M059J (cell line): Measurements from ENCODE around the gene ZNF639. TPM values are rescaled to one million over a fixed set of nuclear protein-coding genes. Genes with fewer than 3 reads are reported as not detected.
"Not testable (repeated sequence)": the region's sequence is repeated elsewhere in the genome, so short reads cannot be mapped to it uniquely, and the experiment has no call there.

Source experiments
- DNase-seq: peaks from one replicate; pipeline ENCODE4 v3.0.0-alpha.2; 2012; ENCODE audit warnings: low read depth
- total RNA-seq: library from RNA; depleted of rRNA; stranded (reverse); fragments of >200 nt; shearing (Covaris generic); gene quantifications from 2 replicates; pipeline ENCODE4 v1.2.3, GENCODE V29; 2014; rRNA removed

ZNF639 gene
- 71.5 and 87.3 TPM in 2 replicates for total RNA-seq

GRCh38 chr3:179322286-179323196 lies at the start of gene ZNF639:
TSS of gene ZNF639 (plus strand) at chr3:179323031. CDS start at chr3:179328294, 5,263 bp downstream.
- peak; percentile 83 for DNase-seq

- not testable (repeated sequence) for DNase-seq
Observed at GRCh38 chr3:179274434-179274833, 48.4 kb upstream of the ZNF639 start.

GRCh38 chr3:179276001-179276400 lies 46.8 kb upstream of the ZNF639 start:
- no peak for DNase-seq

GRCh38 chr3:179276743-179277142 lies 46.1 kb upstream of the ZNF639 start:
- no peak for DNase-seq

- DNase-seq: no peak
Observed at GRCh38 chr3:179278151-179278550, 44.7 kb upstream of the ZNF639 start.

- no peak for DNase-seq
Observed at GRCh38 chr3:179278932-179279693, 43.7 kb upstream of the ZNF639 start.

GRCh38 chr3:179279837-179280236 lies 43.0 kb upstream of the ZNF639 start:
- DNase-seq: no peak

GRCh38 chr3:179281825-179282224 lies 41.0 kb upstream of the ZNF639 start:
- DNase-seq: no peak

- no peak for DNase-seq
Observed at GRCh38 chr3:179286331-179286730, 36.5 kb upstream of the ZNF639 start.

GRCh38 chr3:179288845-179289244 lies 34.0 kb upstream of the ZNF639 start:
- DNase-seq: peak; percentile 22

- DNase-seq: no peak
Observed at GRCh38 chr3:179289295-179289694, 33.5 kb upstream of the ZNF639 start.

- peak; percentile 55 for DNase-seq
Observed at GRCh38 chr3:179292450-179292849, 30.4 kb upstream of the ZNF639 start.

GRCh38 chr3:179297971-179298725 lies 24.7 kb upstream of the ZNF639 start:
- DNase-seq: peak; percentile 22

GRCh38 chr3:179299316-179299715 lies 23.5 kb upstream of the ZNF639 start:
- no peak for DNase-seq

- DNase-seq: no peak
Observed at GRCh38 chr3:179299999-179300613, 22.7 kb upstream of the ZNF639 start.

- DNase-seq: no peak
Observed at GRCh38 chr3:179301645-179302044, 21.2 kb upstream of the ZNF639 start.

GRCh38 chr3:179302111-179302510 lies 20.7 kb upstream of the ZNF639 start:
- no peak for DNase-seq

- DNase-seq: peak; percentile 52
Observed at GRCh38 chr3:179304605-179305004, 18.2 kb upstream of the ZNF639 start.

GRCh38 chr3:179307362-179307761 lies 15.5 kb upstream of the ZNF639 start:
- not testable (repeated sequence) for DNase-seq

GRCh38 chr3:179308001-179308400 lies 14.8 kb upstream of the ZNF639 start:
- no peak for DNase-seq
